Measurements from ENCODE around the gene SZT2.

- no peak for TF ChIP-seq POLR2AphosphoS5 (IDR thresholded peaks at IDR 0.05)
- TF ChIP-seq CTCF (IDR thresholded peaks at IDR 0.05 in 8 of 11, conservative IDR thresholded peaks at IDR 0.05 in 3 of 11): no peak
- TF ChIP-seq POLR2A (IDR thresholded peaks at IDR 0.05): no peak
Observed at GRCh38 chr1:43372172-43372571, 17.5 kb upstream of the SZT2 start.

Measured in spleen (tissue), 7 donors.